Measurements from ENCODE around the gene SLC17A7.
"Not testable (repeated sequence)": the region's sequence is repeated elsewhere in the genome, so short reads cannot be mapped to it uniquely, and the experiment has no call there.

SLC17A7 gene

GRCh38 chr19:49469828-49470614, 28.7 kb upstream of the SLC17A7 start:
- peak; percentile 78 for DNase-seq (ENCODE audit: low read depth)

- no peak for DNase-seq (ENCODE audit: low read depth)
These were observed 27.6 kb upstream of the SLC17A7 start for GRCh38 chr19:49468746-49469447.

DNA sequence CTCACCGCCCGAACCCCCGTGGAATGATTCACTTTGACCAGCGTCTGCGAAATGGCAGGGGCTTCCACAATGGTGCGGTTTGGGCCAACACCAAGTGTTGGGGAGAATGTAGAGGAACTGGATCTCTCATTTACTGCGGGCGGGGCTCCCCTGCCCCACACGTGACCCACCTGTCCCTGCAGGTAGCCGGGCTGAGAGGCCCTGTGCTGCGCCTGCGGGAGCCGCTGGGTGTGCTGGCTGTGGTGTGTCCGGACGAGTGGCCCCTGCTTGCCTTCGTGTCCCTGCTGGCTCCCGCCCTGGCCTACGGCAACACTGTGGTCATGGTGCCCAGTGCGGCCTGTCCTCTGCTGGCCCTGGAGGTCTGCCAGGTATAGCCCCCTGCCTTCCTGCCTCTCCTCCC, 26.9 kb upstream of the SLC17A7 start:
- DNase-seq (ENCODE audit: low read depth): no peak

GRCh38 chr19:49465371-49465770, 24.0 kb upstream of the SLC17A7 start:
- no peak for DNase-seq (ENCODE audit: low read depth)

DNA sequence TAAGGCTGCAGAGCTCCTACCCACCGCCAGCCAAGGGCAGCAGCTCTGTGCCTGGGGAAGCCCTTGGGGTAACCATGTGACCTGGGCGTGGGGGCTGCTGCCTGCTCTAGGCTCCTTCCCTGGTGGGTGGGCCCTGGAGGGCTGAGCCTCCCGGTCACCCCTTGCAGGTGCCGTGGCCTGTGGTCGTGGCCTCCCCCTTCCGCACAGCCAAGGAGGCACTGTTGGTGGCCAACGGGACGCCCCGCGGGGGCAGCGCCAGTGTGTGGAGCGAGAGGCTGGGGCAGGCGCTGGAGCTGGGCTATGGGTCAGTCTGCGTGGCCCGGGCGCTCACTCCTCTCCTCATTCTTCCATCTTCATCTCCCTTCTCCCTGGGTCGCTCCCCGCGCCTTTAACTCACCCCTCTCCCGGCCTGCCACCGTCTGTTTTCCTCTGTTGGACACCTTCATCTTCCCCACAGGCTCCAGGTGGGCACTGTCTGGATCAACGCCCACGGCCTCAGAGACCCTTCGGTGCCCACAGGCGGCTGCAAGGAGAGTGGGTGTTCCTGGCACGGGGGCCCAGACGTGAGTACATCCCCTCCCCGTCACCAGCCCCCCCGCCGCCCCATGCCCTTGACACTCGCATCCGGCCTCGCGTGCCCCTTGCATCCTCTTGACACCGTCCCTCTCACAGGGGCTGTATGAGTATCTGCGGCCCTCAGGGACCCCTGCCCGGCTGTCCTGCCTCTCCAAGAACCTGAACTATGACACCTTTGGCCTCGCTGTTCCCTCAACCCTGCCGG, 22.8 kb upstream of the SLC17A7 start:
- DNase-seq (ENCODE audit: low read depth): no peak

DNA sequence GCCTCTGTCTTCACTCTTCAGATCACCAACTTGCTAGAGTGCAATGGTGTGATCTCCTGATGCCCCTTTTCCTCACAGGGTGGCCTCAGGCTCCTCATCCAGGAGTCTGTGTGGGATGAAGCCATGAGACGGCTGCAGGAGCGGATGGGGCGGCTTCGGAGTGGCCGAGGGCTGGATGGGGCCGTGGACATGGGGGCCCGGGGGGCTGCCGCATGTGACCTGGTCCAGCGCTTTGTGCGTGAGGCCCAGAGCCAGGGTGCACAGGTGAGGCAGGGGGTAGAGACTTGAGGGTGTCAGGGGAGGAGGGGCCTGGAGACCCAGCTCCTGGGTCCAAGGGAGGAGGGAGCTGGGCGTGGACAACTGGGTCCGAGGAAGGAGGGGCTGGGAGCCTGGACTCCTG, 21.2 kb upstream of the SLC17A7 start:
- DNase-seq (ENCODE audit: low read depth): no peak

DNA sequence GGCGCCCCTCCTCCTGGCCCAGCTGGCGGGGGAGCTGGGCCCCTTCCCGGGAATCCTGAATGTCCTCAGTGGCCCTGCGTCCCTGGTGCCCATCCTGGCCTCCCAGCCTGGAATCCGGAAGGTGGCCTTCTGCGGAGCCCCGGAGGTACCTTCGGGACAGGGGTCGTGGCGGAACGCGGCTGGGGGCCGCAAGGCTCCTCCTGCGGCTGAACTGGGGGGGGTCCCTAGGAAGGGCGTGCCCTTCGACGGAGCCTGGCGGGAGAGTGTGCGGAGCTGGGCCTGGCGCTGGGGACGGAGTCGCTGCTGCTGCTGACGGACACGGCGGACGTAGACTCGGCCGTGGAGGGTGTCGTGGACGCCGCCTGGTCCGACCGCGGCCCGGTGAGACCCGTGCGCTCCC, 20.3 kb upstream of the SLC17A7 start:
- DNase-seq (ENCODE audit: low read depth): no peak

- DNase-seq (ENCODE audit: low read depth): not testable (repeated sequence)
These were observed 19.8 kb upstream of the SLC17A7 start for GRCh38 chr19:49461130-49461529.

GRCh38 chr19:49459388-49459787, 18.1 kb upstream of the SLC17A7 start:
- DNase-seq (ENCODE audit: low read depth): no peak

- no peak for DNase-seq (ENCODE audit: low read depth)
These were observed 17.2 kb upstream of the SLC17A7 start for GRCh38 chr19:49458567-49458903.

- DNase-seq (ENCODE audit: low read depth): no peak
These were observed 15.0 kb upstream of the SLC17A7 start for GRCh38 chr19:49456326-49456725.

DNA sequence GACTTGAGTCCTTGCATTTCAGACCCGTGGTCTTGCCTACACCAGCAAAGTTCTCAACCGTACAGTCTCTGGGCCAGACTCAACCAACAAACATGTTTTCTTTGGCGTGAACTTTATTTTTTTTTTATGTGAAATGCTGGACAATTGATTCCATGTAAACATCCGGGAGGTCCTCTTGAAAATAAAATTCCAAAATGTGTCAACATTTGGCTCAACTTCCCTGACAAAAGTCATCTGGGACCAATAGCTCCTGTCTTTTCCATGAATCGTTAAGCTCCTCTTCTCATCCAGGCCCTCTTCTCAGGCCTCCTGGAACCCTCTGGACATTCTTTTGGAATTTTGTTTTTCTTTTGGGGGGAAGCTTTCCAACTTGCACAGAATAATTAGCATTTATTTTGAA, 14.4 kb upstream of the SLC17A7 start:
- DNase-seq (ENCODE audit: low read depth): no peak

DNA sequence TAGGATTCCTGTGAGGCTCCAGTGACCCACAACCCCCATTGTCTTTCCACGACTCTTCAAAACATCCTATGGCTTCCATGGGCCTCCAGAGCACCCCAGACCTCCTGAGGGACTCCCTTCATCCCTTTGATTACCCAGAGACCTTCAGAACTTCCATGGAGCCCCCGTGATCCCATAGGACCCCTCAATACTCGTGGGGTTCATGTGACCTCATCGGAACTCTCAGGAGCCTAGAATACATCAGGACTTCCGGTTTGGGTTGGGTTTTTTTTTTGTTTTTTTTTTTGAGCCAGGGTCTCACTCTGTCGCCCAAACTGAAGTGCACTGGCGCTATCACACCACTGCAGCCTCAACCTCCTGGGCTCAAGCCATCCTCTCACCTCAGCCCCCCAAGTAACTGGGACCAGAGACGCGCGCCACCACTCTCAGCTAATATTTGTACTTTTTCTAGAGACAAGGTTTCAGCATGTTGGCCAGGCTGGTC, 12.5 kb upstream of the SLC17A7 start:
- no peak for DNase-seq (ENCODE audit: low read depth)

GRCh38 chr19:49453013-49453756, 11.9 kb upstream of the SLC17A7 start, which contains the start of gene ALDH16A1:
ALDH16A1 (plus strand) TSS chr19:49453225; CDS start chr19:49453332, 107 bp downstream.
- DNase-seq (ENCODE audit: low read depth): peak; percentile 94

GRCh38 chr19:49451430-49452181, 10.3 kb upstream of the SLC17A7 start, which contains the start of gene PIH1D1:
PIH1D1 (minus strand) TSS chr19:49451814; CDS start chr19:49451574, 240 bp downstream.
- DNase-seq (ENCODE audit: low read depth): peak; percentile 87

- DNase-seq (ENCODE audit: low read depth): no peak
These were observed 9.1 kb upstream of the SLC17A7 start for GRCh38 chr19:49450405-49450804.

GRCh38 chr19:49448432-49448786, 7.1 kb upstream of the SLC17A7 start:
- DNase-seq (ENCODE audit: low read depth): no peak

DNA sequence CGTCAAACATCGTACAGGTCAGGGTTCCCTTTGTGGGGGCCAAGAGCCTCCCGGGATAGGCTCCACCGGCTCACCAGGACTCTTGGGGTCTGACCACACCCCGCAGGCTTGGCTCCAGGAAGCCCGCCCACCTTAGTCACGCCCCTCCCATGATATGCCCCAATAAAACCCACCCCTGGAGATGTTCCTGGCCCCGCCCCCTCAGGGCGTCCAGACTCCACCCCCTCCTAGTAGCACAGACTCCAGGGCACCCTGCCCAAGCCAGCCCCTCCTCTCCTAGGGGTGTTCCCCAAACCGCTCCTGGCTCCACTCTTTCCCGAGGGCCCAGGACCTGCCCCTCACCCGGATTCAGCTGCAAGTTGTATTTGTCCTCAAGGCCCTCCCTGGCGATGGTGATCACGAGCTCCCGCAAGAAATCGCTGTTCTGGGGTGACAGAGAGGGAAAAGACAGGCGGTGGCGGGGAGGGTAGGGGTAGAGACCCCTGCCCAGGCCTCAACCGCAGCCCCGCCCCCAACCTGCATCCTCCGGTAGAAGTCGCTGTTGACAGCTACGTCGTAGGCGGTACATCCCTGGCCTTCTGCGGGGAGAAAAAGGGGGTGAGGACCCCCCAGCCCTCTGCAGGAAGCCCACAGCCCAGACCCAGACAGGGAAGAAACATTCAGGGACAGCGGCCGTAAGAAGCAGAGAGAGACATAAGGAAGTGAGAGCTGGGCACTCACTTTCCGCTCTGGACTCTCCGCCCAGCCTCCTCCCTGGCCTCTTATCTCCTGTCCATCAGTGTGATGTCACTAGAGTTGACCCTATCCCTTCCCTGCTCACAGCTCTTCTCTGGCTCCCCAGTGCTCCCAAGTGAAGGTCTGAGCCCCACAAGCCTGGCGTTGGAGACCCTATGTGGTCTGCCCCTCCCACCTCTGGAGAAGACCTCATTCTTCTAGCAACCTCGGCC, 6.4 kb upstream of the SLC17A7 start:
- no peak for DNase-seq (ENCODE audit: low read depth)

GRCh38 chr19:49445997-49446396, 4.7 kb upstream of the SLC17A7 start:
- DNase-seq (ENCODE audit: low read depth): no peak
